ENCODE measurements around the gene PLXND1.

The PLXND1 gene

DNA sequence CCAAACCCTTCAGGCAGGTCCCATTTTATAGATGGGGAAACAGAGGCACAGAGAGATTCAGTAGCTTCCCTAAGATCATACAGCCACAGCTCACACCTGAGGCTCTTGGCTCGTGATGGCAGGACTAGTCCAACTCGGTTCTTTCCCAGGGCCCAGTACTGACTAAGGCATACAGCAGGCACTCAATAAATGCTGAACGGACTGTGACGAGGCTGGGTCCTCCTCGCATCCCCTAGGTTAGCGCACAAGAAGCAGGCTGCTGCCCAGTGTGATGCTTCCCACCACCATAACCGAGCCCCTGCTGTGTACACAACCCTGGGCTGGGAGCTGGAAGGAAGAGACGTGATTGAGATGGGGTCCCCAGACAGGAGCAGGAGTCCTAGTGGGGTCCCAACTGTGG lies 24.9 kb downstream of the PLXND1 start:
- no peak for DNase-seq

DNA sequence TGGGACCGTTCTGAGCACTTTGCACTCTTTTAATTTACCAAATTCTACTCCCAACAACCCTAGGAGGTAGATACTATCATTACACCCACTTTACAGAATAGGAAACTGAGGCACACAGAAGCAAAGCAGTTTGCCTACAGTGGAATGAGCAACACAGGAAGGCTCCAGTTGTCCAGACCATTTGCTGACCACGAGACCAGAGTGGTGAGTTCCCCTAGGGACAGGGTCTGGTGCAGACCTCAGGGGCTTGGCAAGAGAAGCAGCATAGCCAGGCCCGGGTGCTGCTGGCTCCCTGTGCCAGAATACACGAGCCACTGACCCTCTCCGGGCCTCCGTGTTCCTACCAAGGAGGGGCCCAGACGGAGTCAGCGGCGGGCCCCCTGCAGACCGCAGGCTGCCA lies 26.5 kb downstream of the PLXND1 start:
- DNase-seq = no peak

GRCh38 chr3:129577925-129578786 lies 28.3 kb downstream of the PLXND1 start:
- peak in 1 of 3 experiments; percentile 36 for DNase-seq

DNA sequence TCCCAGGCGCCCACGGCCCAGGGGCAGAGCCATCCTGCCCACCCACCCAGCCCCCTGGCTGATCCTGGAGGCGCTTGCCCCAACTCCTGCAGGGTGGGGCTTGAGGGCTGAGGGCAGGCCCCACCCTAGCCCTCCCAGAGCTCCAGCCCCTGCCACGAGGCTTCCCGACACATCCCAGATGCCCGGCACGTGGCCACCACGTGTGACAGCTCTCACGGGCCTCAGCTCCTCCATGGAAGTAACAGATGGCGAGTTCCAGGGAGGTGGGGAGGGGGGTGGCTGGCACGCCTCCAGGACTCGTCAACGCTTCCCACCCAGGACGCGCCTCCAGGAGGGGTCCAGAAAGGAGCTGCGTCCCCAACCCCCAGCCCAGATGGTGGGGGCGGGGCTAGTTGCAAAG lies 29.1 kb downstream of the PLXND1 start:
- peak in 2 of 3 experiments; percentile 91 to 94 for DNase-seq

DNA sequence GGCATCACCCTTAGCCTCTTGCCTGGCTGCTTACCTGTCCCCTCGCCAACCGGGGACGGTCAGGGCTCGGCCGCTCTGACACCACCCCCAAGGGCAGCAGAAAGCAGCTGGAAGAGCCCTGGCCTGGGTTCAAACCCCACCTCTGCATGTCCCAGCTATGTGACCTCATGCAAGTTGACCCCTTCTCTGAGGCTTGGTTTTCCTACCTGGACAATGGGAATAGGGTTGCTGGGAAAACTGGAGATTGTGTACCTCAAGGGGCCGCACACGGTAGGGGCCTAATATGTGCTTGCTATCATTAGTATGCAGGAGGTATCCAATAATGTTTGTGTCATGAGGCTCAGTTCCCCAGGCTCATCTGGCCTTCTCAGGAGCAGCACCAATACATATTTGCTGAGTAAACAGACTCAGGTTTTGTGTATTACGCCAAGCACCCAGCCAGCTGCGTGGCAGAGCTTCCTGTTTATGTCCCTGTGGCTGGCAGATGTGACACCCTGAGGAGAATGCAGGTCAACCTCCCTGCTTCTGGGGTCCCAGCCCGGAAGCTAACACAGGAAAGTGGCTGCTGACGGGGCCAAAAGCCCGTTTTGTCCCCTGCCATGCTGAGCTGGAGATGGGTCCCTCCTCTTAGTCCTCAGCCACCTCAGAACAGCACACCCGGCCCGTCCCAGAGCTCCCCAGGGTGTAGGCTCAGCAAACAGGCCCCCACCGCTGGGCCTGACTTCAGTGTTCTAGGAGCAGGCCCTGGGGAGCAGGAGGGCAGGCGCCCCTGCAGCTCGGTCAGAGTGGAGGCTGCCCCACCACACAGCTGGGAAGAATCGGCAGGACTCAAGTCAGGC lies 29.7 kb downstream of the PLXND1 start:
- DNase-seq = peak in 2 of 3 experiments; percentile 94 to 95

DNA sequence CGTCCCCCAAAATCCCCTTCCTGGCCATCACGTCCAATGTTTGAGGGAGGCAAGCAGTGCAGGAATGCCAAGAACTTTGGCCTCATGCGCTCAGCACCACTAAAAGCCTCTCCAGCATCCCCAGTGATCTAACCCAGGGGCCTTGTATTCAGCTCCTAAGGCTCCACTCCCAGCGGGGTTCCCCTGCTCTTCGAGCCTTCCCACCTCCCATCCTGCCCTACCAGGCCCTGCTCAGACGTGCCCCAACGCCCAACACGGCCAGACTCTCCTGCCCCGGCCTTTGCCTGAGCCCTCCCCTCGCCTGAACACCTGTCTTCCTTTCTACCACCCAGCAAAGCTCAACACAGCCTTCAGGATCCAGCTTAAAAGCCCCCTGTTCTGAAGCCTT lies 30.5 kb downstream of the PLXND1 start:
- peak in 2 of 3 experiments; percentile 46 to 61 for DNase-seq

DNA sequence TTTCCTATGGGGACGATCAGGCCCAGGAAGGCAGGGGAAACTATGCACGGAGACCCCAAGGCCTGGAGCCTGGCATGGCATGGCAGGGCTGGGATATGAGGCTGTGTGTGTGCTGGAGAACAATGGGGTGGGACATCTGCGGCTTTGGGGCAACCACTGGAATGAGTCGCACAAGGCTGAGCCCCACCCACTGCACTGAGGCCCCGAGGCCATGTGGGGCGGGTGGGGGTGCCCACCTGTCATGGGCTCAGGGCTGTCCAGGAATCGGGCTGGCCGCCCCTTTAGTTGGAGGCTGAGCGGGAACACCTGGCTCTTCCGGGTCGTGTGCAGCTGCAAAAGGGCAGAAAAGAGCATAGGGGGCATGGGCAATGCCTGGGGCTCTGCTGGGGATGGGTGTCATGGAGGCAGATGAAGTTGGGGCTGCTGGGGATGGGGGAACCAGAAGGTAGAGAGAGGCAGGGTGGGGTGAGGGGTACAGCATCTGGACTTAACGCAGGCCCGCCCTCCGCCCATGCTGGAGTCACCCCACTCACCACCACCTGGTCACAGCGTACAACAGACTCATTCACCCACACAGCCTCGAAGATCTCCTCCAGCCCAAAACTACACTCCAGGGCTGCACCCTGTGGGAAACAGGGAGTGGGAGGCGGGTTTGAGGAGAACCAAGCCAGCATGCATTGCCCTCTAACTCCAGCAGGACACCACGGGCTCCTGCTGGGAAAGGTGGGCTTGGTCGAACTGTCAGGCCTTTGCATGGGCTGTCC lies 31.1 kb downstream of the PLXND1 start:
- DNase-seq = no peak

DNA sequence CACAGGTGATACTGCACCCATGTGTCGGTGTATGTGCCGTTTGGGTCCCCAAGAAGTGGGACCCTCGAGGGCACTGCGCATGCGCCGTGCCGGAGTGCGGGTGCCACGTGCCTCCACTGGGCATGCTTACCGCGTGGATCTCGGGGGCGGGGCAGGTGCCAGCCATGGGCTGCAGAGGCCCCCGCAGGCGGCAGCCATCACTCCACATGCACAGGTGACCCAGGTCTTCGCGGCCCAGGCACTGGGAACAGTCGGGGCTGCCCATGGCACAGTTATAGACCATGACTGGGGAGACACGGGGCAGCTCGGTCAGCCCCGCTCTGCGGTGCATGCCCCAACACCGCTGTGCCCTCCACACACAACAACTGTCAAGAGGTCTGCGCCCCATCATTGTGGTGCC lies 32.3 kb downstream of the PLXND1 start:
- DNase-seq = no peak

GRCh38 chr3:129573493-129573892 lies 33.0 kb downstream of the PLXND1 start:
- no peak for DNase-seq

DNA sequence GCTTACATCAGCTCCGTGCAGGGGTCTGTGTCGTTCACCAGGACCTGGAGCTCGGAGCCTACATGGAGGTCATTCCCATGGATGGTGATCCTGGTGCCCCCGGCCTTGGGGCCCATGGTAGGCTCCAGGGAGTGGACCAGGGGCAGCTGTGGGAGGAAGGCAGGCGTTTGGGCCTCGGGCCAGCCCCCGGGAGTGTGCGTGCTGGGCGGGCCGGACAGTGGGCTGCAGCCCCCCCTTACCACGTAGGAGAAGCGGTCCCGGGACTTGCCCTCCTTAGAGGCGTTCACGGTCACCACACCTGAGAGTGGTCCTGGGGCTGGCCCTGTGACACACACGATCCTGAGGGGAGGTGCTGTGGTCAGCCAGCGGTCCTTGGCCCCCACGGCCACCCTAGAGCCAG lies 33.9 kb downstream of the PLXND1 start:
- DNase-seq = no peak

- DNase-seq = no peak
Observed at GRCh38 chr3:129571605-129572547, 34.6 kb downstream of the PLXND1 start.

GRCh38 chr3:129569856-129570255 lies 36.6 kb downstream of the PLXND1 start:
- no peak for DNase-seq

- DNase-seq = no peak
Observed at GRCh38 chr3:129567939-129568338, 38.5 kb downstream of the PLXND1 start.

DNA sequence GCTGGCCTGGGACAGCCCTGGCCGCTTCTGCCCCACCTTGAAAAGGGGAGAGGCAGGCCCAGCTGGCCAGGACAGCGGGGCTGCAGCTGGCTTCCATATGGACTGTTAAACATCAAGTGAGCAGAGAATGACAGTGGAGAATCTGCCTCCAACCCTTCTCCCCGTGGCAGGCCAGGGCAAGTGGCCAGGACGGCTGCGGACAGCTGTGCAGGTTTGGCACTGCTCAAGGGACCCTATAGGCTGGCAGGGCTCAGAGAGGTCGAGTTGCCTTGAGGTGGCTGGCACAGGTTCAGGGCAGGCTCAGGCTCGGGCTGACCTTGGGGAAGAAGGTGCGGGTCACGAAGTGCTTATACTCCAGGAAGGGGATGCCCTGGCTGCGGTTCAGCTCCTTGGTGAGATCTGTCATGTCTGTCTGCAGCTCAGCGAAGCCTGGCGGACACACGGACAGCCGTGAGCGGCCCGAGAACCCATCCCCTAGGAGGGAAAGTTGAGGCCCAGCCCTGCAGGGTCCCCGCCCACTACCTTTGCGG lies 39.2 kb downstream of the PLXND1 start:
- DNase-seq = no peak

GRCh38 chr3:129565902-129566301 lies 40.6 kb downstream of the PLXND1 start:
- no peak for DNase-seq

GRCh38 chr3:129564981-129565644 lies 41.4 kb downstream of the PLXND1 start:
- no peak for DNase-seq

DNA sequence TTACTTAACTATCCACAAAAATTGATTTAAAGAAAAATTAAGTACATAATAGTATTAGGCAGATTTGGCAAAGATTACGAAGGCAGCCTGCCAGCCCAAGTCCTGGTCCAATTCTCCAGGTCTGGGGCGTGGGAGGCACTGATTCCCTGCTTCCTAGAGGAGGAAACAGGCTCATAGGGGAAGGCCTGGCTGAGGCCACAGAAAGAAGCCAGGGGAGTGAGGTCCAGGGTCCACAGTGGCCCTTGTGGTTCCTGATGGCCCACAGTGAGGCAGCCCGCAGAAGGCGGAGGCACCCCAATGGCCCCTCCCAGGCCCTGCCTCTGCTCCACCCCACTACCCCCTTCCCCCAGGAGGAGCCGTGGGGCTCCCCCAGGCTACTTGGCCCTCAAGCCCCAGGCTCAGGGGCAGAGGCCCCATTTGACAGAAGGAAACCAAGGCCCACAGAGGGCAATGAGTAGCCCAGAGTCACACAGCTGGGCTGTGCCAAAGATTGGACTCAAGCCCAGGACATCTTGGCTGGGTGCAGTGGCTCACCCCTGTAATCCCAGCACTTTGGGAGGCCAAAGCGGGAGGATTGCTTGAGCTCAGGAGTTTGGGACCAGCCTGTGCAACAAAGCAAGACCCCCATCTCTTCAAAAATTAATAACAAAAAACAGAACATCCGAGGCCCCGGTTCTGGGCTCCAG lies 42.5 kb downstream of the PLXND1 start:
- DNase-seq = no peak

DNA sequence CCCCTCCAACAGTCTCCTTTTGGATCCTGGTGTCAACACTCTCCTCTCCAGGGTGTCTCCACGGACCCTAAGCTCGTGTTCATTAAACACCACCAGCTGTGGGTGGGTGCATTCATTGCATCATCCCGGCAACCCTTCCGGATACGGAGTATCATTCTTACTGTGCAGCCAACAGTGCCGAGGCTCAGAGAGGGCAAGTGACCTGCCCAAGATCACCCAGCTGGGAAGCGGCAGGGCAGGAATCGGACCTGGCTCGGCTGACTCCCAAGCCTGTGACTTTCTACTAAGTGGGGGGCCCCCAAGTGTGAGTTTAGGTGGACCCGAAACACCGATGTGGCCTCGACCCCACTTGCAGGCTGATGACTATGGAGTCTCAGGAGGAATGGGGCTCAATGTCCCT lies 43.1 kb downstream of the PLXND1 start:
- no peak for DNase-seq

DNA sequence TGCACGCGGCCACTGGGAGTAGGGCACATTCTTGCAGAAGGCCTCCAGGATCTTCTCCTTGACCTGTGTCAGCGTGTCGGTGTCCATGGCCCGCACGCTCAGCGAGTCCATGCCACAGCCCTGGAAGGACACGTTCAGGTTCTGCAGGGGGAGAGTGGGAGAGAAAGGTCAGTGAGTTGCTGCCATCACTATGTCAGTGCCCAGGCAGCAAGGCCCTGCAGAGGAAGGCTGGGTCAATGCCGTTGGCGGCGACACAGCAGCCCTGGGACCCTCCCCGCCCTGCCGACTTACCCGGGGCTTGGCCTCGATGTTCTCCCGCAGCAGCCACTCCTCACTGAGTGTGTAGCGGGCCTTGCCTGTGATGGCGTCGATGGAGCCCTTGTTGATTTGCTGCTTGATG lies 43.7 kb downstream of the PLXND1 start:
- DNase-seq = no peak

DNA sequence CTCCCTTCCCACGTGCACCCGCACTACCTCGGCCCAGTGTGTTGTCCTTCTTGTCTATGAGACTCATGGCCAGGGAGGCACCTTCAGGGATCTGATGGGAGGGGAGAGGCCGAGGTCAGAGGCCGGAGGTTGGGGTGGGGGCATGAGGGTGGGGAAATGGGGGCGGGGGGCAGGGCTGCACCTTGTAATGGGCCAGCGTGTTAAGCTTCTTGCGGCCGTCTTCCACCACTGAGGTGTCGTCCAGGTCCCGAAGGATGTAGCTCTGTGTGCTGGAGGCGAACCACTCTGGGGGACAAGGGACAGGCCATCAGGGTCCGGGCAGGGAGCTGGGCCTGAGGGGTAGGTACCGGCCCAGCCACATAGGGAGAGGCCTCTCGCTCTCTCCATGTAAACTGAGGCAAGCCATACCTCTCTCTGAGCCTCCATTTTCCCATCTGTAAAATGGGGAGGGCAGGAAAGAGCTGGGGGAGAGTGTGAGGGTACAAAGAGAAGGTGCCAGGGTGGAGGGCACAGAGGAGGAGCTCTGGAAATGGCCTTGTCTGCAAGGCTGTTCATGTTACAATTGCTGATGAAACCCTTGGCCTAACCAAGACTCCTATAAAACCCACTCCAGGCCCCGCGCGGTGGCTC lies 44.7 kb downstream of the PLXND1 start:
- DNase-seq = no peak
